Activated T-cell treated with anti-CD3 and anti-CD28 coated beads, Interleukin-2, amount 50 U/mL, for 1 hour (primary cell): ENCODE results near the gene CRYAB.
"Not testable (repeated sequence)": the region's sequence is repeated elsewhere in the genome, so short reads cannot be mapped to it uniquely, and the experiment has no call there.

ENCODE experiments used
- DNase-seq: peaks from one replicate; pipeline ENCODE4 v3.0.0-alpha.2; 2020

Gene CRYAB

GRCh38 chr11:111933176-111933575 is 21.6 kb upstream of the CRYAB start:
- DNase-seq = not testable (repeated sequence)

GRCh38 chr11:111932611-111932950 is 21.0 kb upstream of the CRYAB start:
- no peak for DNase-seq

GRCh38 chr11:111930472-111930871 is 18.9 kb upstream of the CRYAB start:
- DNase-seq = no peak

GRCh38 chr11:111926505-111927391 is 15.2 kb upstream of the CRYAB start:
- DNase-seq = peak; percentile 99

GRCh38 chr11:111925953-111926352 is 14.4 kb upstream of the CRYAB start:
- no peak for DNase-seq

GRCh38 chr11:111923951-111924350 is 12.4 kb upstream of the CRYAB start:
- DNase-seq = no peak

- no peak for DNase-seq
Observed at GRCh38 chr11:111923351-111923788, 11.8 kb upstream of the CRYAB start.

GRCh38 chr11:111922803-111923202 is 11.2 kb upstream of the CRYAB start:
- DNase-seq = no peak

GRCh38 chr11:111921541-111922230 is 10.1 kb upstream of the CRYAB start:
- no peak for DNase-seq

GRCh38 chr11:111920908-111921307 is 9.3 kb upstream of the CRYAB start:
- DNase-seq = no peak

- DNase-seq = no peak
Observed at GRCh38 chr11:111918390-111919256, 7.1 kb upstream of the CRYAB start, which contains the start of gene C11orf52. C11orf52 (plus strand) TSS chr11:111918913; CDS start chr11:111918973, 60 bp downstream.

- no peak for DNase-seq
Observed at GRCh38 chr11:111917788-111918187, 6.2 kb upstream of the CRYAB start.

GRCh38 chr11:111917312-111917711 is 5.7 kb upstream of the CRYAB start:
- no peak for DNase-seq

GRCh38 chr11:111916768-111917167 is 5.2 kb upstream of the CRYAB start:
- DNase-seq = no peak

- no peak for DNase-seq
Observed at GRCh38 chr11:111913997-111914396, 2.4 kb upstream of the CRYAB start.

GRCh38 chr11:111913031-111913861 is 1.7 kb upstream of the CRYAB start:
- DNase-seq = no peak

GRCh38 chr11:111912535-111912934 is 965 bp upstream of the CRYAB start, which contains the start of gene HSPB2:
HSPB2 (plus strand) TSS chr11:111912734; CDS start chr11:111912830, 96 bp downstream.
- DNase-seq = no peak

- no peak for DNase-seq
Observed at GRCh38 chr11:111910676-111911562, 651 bp downstream of the CRYAB start.

GRCh38 chr11:111909378-111909777 is 2.2 kb downstream of the CRYAB start:
- no peak for DNase-seq

- DNase-seq = no peak
Observed at GRCh38 chr11:111908639-111909305, 2.8 kb downstream of the CRYAB start.
